GM12878 (cell line): Measurements from ENCODE around the gene PCSK6. TPM values are rescaled to one million over a fixed set of nuclear protein-coding genes. Genes with fewer than 3 reads are reported as not detected.

Experiments used
- ATAC-seq: fragments of 200-7000 bp; cut with Tn5 transposase; 3 replicates; pipeline ENCODE4 v1.9.1; 2020; ENCODE audit warnings: mild to moderate bottlenecking, moderate library complexity
- BruUV-seq: library from RNA; stranded (reverse); fragments of 400-500 nt; replicated peaks from 2 replicates; lab custom pipeline; 2021; lab: Mats Ljungman, UMichigan
- CTCF ChIA-PET: fragments of 300-600 bp; sonication (Branson Sonifier 250); formaldehyde crosslinking; extraction: SDS; loops from one replicate; lab custom pipeline; 2021; ENCODE audit warnings: inconsistent platforms; lab: Yijun Ruan, JAX
- POLR2A ChIA-PET: fragments of 350-600 bp; formaldehyde crosslinking; extraction: SDS; loops from one replicate; lab custom pipeline; 2021; ENCODE audit warnings: inconsistent platforms; lab: Charles Lee
- RAD21 ChIA-PET: fragments of 300-600 bp; sonication (Branson Sonifier 250); formaldehyde crosslinking; loops from one replicate; lab custom pipeline; 2023; ENCODE audit warnings: antibody characterized with exemption; ENCODE audit not compliant: unreplicated experiment; lab: Charles Lee
- SMC1A ChIA-PET: fragments of 300-600 bp; sonication (Branson Sonifier 250); formaldehyde crosslinking; loops from one replicate; lab custom pipeline; 2023; ENCODE audit not compliant: unreplicated experiment, uncharacterized antibody; lab: Charles Lee
- DNase-seq: peaks from one replicate; pipeline ENCODE4 v3.0.0-alpha.2; 2011; ENCODE audit warnings: low read depth, low spot score
- FAIRE-seq: peaks from 3 replicates; lab custom pipeline; 2011; peaks lifted over from hg19 to GRCh38; lab: Jason Lieb, UNC
- H2AFZ ChIP-seq: 2 replicates; pipeline ENCODE4 v1.6.0; 2011; ENCODE audit warnings: low read depth, low read length, control low read depth; ENCODE audit not compliant: control insufficient read depth
- H3K27ac ChIP-seq: 2 replicates; pipeline ENCODE4 v1.5.1; 2011; ENCODE audit warnings: control low read depth; ENCODE audit not compliant: control insufficient read depth, insufficient read depth
- H3K27me3 ChIP-seq, 2 experiments: replicated peaks in 1 of 2; 2 replicates each; pipeline versions ENCODE4 v1.6.0 to v1.6.1; 2011; ENCODE audit warnings: low read length in 1 of 2; ENCODE audit not compliant: control insufficient read depth in 2 of 2, insufficient read depth in 2 of 2
- H3K36me3 ChIP-seq, 2 experiments: 2 replicates each; pipeline ENCODE4 v1.5.1; 2011; ENCODE audit warnings: low read length in 1 of 2; ENCODE audit not compliant: control insufficient read depth in 2 of 2, insufficient read depth in 2 of 2
- H3K4me1 ChIP-seq: 2 replicates; pipeline ENCODE4 v1.6.1; 2011; ENCODE audit warnings: mild to moderate bottlenecking, low read length, moderate library complexity, mixed read lengths; ENCODE audit not compliant: control insufficient read depth, insufficient read depth
- H3K4me2 ChIP-seq: 2 replicates; pipeline ENCODE4 v1.6.0; 2011; ENCODE audit warnings: control low read depth; ENCODE audit not compliant: control insufficient read depth, insufficient read depth
- H3K4me3 ChIP-seq: fragments of 200-600 bp; sonication (generic); 2 replicates; pipeline ENCODE4 v1.5.1; 2016
- H3K79me2 ChIP-seq: 2 replicates; pipeline ENCODE4 v1.6.0; 2011; ENCODE audit warnings: low read length; ENCODE audit not compliant: control insufficient read depth, insufficient read depth
- H3K9ac ChIP-seq: 2 replicates; pipeline ENCODE4 v1.8.0; 2011; ENCODE audit warnings: low read length, control low read depth, mixed read lengths; ENCODE audit not compliant: control insufficient read depth, insufficient read depth
- H3K9me3 ChIP-seq: replicated peaks from 3 replicates; pipeline ENCODE4 v1.5.1; 2011; ENCODE audit warnings: mild to moderate bottlenecking, low read length; ENCODE audit not compliant: control insufficient read depth, insufficient read depth
- H4K20me1 ChIP-seq: 2 replicates; pipeline ENCODE4 v1.6.0; 2011; ENCODE audit not compliant: control insufficient read depth, insufficient read depth
- BCL3 ChIP-seq: IDR thresholded peaks from 2 replicates; pipeline ENCODE4 v1.6.1; 2011; ENCODE audit warnings: borderline replicate concordance, low read depth, mild to moderate bottlenecking, moderate library complexity, low read length; ENCODE audit not compliant: insufficient read depth, poor library complexity, severe bottlenecking
- E4F1 ChIP-seq: fragments of 450-650 bp; IDR thresholded peaks from 2 replicates; pipeline ENCODE4 v1.6.1; 2018; ENCODE audit warnings: borderline replicate concordance, mild to moderate bottlenecking; ENCODE audit not compliant: partially characterized antibody
- ELK1 ChIP-seq: IDR thresholded peaks from 2 replicates; pipeline ENCODE4 v1.6.1; 2012; ENCODE audit warnings: low read depth, low read length, improper control_type of control experiment
- EP300 ChIP-seq, 2 experiments: fragments of 150-350 bp in 1 of 2; IDR thresholded peaks; 2 replicates each; pipeline ENCODE4 v1.6.1; 2011 to 2012; ENCODE audit warnings: low read depth in 2 of 2, low read length in 2 of 2, borderline replicate concordance in 1 of 2, improper control_type of control experiment in 1 of 2, inconsistent platforms in 1 of 2; ENCODE audit not compliant: control insufficient read depth in 1 of 2
- MTA3 ChIP-seq: IDR thresholded peaks from 2 replicates; pipeline ENCODE4 v1.6.1; 2012; ENCODE audit warnings: low read length, inconsistent platforms, borderline replicate concordance
- NKRF ChIP-seq: fragments of 450-650 bp; conservative IDR thresholded peaks from 2 replicates; pipeline ENCODE4 v1.6.1; 2017; ENCODE audit warnings: mild to moderate bottlenecking, moderate library complexity
- NR2F1 ChIP-seq: fragments of 450-650 bp; conservative IDR thresholded peaks from 2 replicates; pipeline ENCODE4 v1.6.1; 2017; ENCODE audit warnings: mild to moderate bottlenecking
- SIX5 ChIP-seq: IDR thresholded peaks from 2 replicates; pipeline ENCODE4 v1.6.1; 2011; ENCODE audit warnings: mild to moderate bottlenecking, low read depth, low read length, moderate library complexity; ENCODE audit not compliant: severe bottlenecking
- SRF ChIP-seq, 2 experiments: IDR thresholded peaks; 2 replicates each; pipeline ENCODE4 v1.6.1; 2011; ENCODE audit warnings: low read depth in 2 of 2, low read length in 2 of 2, mild to moderate bottlenecking in 1 of 2, moderate library complexity in 1 of 2
- WGBS: methylation state at CpG from one replicate; pipeline ENCODE4 v1.1.6; 2016; ENCODE audit warnings: low lambda C conversion rate; ENCODE audit not compliant: insufficient replicate concordance, insufficient coverage; ENCODE audit errors: missing lambda C conversion rate; 5-methylcytosine and 5-hydroxymethylcytosine counted together
- in situ Hi-C: fragments of 300-500 bp; cut with MboI; formaldehyde crosslinking; loops from 9 replicates; pipeline ENCODE4 v1.14.3; 2018; ENCODE audit warnings: mixed read lengths
- intact Hi-C: fragments of 100-400 bp; cut with micrococcal nuclease; formaldehyde crosslinking; loops from one replicate; pipeline ENCODE4 v1.14.2; 2022; ENCODE audit not compliant: unreplicated experiment
- polyA plus RNA-seq, 11 experiments: library from polyadenylated mRNA; depleted of rRNA in 4 of 11; unstranded in 6 of 11; stranded (reverse) in 5 of 11; fragments of >200 nt; fragmentation: Nextera tagmentation in 4 of 11; fragmentation: Illumina TruSeq in 1 of 11; extraction: Ambion mirVana in 4 of 11; extraction: Trizol in 1 of 11; gene quantifications; 1 replicate in 1 of 11; 2 replicates in 10 of 11; pipeline versions ENCODE4 v1.2.1 to v1.2.3, GENCODE V29; 2011 to 2016; ENCODE audit warnings: inconsistent platforms in 2 of 11, missing spikeins in 2 of 11, low read depth in 1 of 11
- total RNA-seq, 4 experiments: library from RNA; depleted of rRNA in 3 of 4; stranded (reverse); fragments of >200 nt in 3 of 4; fragmentation: Illumina TruSeq in 1 of 4; extraction: Trizol in 1 of 4; gene quantifications; 2 replicates each; pipeline versions ENCODE4 v1.2.1 to v1.2.3, GENCODE V29; 2013 to 2021

PCSK6 gene
- total and polyA plus RNA-seq, 10 of the 15 experiments (the other 5 are each of a cell fraction or from before 2014, with no cell fraction given) = 0.19 to 0.67 (median 0.25) TPM; not detected in 4

- H3K4me2 ChIP-seq = no peak overlapping the region
- 49% methylated on average over 21 of the region's 21 CpGs for WGBS
- ChIA-PET CTCF (no interaction called here), SMC1A (no interaction called here), RAD21 (no interaction called here), POLR2A (no interaction called here)
- FAIRE-seq (no peak), DNase-seq (no peak), ATAC-seq (no peak)
- no peaks in the 10 kb centered on the region; the same call in 2 of the 3 replicates for H3K9me3 ChIP-seq
- no peak overlapping the region for H3K9ac ChIP-seq
- no TSS peak for BruUV-seq
- H3K27me3 ChIP-seq = peaks cover 0 to 5% of the 10 kb centered on the region in 2 experiments
- H3K4me3 ChIP-seq = no peak overlapping the region
- intact Hi-C loops (no loop called here), in situ Hi-C loops (no loop called here)
- no peaks in the 10 kb centered on the region for H4K20me1 ChIP-seq
- no peak overlapping the region for H3K27ac ChIP-seq
- TF ChIP-seq ELK1 (no peak), EP300 (IDR thresholded peaks at IDR 0.05; ENCODE audit: borderline replicate concordance in 1 of 2, control insufficient read depth in 1 of 2, low read depth in 2 of 2, low read length in 2 of 2) (no peak), NKRF (no peak), SRF (IDR thresholded peaks at IDR 0.05; ENCODE audit: low read depth in 2 of 2, low read length in 2 of 2) (no peak), MTA3 (no peak), SIX5 (no peak), BCL3 (no peak), E4F1 (no peak), NR2F1 (no peak)
- no peaks in the 10 kb centered on the region for H3K4me1 ChIP-seq
- H2AFZ ChIP-seq = no peak overlapping the region
- H3K79me2 ChIP-seq = no peaks in the 10 kb centered on the region
- no peaks in the 10 kb centered on the region for H3K36me3 ChIP-seq
Observed at GRCh38 chr15:101326462-101327146, 162.9 kb downstream of the PCSK6 start.
